Activated naive CD4-positive, alpha-beta T cell treated with Interleukin-2 at 50 U/mL for 16 hours (primary cell): ENCODE data around the gene LRRC42.
"Not testable (repeated sequence)": the region's sequence is repeated elsewhere in the genome, so short reads cannot be mapped to it uniquely, and the experiment has no call there.

Source experiments
- DNase-seq: peaks from one replicate; pipeline ENCODE4 v3.0.0-alpha.2; 2020

The LRRC42 gene

DNA sequence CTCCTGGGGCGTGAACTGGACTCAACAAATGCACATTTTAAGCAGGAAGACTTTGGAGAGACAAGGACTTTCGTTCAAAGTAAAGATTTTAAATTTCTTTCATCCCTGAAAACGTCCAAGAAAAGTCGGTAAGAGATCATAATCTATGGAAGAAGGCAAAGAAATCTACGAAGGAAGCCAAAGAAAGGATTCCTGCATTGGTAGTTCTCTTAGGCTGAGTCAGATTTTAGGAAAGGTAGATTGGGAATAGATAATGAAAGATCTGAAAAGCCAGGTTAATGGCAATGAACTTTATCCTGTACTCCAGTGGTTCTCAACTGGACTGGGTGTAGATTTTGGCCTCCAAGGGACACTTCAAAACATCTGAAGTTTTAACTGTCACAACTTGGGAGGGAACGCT lies 3.1 kb upstream of the LRRC42 start:
- no peak for DNase-seq

DNA sequence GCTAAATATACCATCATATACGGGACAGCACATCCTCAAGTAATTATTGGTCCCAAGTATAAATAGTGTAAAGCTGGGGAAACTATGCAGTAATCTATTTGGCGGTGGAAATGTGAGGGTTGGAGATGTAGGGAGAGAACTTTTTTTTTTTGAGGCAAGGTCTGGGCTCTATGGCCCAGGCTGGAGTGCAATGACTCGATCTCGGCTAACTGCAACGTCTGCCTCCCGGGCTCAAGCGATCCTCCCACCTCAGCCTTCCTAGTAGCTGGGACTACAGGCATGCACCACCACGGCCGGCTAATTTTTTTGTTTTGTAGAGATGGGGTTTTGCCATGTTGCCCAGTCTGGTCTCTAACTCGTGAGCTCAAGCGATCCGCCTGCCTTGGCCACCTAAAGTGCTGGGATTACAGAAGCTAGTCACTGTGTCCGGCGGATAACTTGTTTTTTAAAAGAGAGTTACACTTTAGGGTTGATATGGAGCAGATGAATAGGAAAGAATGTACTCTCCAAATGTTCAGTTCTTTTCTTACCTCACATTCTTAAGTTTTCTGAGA lies 2.6 kb upstream of the LRRC42 start:
- DNase-seq = no peak

DNA sequence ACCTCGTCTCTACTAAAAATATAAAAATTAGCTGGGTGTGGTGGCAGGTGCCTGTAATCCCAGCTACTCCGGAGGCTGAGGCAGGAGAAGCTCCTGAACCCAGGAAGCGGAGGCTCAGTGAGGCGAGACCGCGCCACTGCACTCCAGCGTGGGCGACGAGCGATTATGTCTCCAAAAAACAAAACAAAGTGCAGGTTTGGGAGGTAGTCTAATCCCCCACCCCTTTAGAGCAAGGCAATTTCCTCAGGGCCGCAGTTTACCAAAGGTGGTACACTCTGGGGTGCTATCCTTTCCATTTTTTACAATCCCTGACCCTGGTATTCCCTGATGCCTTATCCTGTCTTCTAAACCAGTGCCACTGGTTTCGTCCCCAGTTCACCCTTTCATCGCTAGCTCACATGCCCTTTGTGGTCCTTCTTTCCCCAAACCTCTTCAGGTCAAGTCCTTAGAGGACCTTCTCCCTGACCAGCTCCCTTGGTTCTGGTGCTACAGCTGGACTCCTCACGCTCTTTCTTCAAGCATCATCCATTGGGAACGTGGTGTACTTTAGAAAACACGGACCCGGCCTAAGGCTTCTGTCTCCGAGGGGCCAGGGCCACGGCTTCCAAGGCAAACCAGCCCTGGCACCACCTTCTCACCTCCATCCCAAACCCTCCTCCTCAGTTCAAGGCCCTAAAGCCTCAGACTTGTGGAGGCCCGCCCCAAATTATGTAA lies 1.5 kb upstream of the LRRC42 start:
- no peak for DNase-seq

DNA sequence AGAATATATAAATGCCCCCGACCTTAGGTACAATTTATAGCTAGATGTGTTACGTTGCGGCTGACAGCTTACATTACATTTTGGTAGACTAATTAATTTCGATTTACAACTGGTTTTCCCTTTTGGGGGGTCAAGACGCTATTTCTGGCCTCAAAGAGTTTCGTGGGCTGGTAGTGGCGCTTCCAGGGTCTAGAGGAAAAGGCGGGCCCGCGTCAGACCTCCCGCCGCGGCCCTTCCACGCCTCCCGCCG lies 1.0 kb upstream of the LRRC42 start:
- DNase-seq = no peak

DNA sequence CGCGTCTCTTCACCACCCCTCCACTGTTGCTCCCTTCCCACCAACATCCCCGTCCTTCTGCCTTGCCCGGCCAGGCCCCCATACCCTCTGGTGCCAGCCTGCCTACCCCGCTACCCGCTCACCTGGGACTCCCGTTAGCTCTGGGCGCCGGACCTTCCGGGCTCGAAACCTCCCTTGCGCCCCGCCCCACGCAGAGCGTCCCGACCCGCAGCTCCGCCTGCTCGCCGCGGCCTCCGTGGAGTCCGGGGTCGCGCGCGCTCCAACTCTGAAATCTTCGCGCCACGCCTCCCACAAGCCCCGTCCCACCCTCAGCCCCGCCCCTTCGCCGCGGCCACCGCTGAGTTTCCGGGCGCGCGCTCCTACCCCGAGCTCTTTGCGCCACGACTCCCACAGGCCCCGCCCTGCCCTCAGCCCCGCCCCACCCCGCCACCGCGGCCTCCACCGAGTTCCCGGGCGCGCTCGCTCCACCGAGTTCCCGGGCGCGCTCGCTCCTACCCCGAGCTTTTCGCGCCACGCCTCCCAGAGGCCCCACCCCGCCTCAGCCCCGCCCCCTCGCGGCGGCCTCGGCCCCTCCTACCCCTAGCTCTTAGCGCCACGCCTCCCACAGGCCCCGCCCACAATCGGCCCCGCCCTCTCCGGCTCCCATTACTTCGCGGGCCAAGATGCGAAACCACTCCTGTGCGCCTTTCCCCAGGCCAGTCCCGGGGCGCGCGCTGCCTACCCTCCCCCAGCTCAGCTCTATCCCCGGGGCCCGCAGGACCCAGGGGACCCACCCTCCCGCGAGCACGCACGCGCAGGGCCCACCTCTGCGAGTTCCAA lies 508 bp upstream of the LRRC42 start, which contains the start of gene IFT25:
Gene IFT25, minus strand, starts transcription at position 267 of the 819 bp plus-strand sequence. CDS start 5,617 bp downstream, outside the sequence.
- DNase-seq = peak; percentile 98

DNA sequence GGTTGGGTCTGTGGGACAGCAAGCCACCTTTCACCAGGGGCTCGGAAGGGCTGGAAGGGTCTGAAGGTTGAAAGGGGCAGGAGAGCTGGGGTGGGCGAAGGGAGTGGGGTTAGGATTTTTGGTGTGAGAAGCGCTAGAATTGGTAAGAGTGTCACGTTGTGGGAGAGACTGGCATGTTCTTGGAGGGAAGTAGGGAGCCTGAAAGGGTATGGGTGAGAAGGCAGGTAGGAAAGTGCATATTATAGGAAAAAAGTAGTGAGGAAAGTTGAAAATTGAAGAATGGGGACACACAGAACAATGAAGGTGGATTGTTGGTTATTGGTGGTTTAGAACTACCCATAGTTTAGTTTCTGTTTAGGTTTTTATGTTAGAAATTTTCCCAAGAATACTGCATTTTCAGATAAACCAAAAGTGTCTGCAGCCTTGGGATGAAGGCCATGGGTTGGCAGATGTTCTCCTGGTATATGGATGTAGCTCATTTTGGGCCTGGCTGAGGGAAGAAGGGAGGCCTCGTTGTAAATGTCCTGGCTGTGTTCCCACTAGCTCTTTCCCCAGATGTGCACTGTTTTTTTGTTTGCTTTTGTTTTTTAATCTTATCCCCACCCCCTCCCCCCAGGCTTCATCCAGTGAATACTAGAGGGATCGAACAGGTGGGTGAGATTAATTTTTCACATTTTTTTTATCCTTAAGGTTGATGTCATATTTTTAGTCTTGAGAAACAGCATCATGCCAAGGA lies 1.2 kb downstream of the LRRC42 start:
- no peak for DNase-seq

DNA sequence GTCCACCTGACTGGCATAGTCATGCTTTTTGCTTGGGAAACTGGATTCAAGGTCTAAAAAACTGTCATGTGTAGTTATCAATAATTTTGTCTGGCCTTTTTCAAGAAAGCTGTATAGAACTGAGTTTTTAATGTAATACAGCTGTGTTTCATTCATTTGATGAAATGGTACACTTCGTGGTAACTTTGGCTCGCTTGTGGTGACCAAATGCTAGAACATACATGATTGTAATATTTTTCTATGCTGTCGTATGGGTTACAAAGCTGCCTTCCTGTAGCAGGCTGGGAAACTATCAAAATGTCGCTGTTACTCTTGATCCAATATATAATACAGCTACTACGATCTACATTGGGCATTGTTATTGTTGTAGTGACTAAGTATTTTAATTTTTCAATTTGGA lies 2.1 kb downstream of the LRRC42 start:
- DNase-seq = no peak

DNA sequence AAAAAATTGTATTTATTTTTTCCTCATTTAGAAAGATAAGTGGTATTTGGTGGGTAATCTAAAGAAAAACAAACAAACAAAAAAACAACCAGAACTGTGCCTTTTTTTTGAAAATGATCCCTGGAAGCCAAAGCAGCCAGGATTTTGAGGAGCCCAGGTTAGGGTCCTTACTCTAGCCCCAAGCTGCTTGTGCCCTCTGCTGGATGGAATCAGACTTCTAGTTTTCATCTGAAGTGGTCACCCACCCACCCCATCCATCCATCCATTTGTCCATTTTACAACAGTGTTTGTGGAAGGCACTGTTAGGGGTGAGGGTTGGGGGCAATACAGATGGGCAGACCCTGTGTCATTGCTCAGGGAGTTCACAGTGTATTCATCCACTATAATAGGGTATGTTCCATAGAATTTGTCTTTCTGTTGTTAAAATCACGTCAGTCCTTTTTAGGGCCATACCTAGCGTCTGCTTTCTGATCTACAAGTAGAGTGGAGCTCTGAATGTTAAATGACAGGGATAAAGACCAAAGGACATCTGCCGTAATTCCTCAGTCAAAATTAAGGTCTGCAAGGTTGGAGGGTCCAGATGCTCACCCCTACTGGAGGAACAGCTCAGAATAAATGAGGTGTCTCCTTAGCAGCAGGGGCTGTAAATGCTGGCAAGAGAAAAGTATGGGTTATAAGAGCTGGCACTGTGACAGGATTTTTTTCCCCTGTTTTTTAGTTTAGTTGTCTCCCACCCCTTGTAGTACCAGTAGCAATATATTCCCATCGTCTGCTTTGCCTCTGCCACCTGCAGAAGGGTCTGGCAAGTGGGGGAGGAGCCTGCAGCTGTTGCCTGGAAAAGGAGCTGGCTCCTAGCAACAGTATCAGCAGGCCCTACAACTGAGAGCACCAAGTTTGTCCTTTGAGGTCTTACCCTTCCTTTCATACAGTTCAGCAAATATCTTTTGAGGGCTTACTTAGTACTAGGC lies 3.2 kb downstream of the LRRC42 start:
- no peak for DNase-seq

DNA sequence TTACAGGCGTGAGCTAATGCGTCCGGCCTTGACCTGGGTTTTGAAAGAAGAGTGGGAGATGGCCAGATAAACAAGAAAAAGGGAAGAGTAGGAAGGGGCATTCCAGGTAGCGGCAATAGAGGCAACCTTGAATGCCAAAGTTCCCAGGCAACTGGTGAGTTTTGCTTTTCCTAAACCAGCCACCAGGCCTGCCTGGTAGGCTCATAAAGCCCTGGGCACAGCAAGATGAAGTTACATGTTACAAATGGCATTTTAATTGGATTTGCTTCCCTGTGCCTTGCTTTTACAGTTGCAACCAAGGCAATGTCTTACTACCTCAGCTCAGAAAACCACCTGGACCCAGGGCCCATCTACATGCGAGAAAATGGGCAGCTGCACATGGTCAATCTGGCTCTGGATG lies 5.5 kb downstream of the LRRC42 start:
- no peak for DNase-seq

DNA sequence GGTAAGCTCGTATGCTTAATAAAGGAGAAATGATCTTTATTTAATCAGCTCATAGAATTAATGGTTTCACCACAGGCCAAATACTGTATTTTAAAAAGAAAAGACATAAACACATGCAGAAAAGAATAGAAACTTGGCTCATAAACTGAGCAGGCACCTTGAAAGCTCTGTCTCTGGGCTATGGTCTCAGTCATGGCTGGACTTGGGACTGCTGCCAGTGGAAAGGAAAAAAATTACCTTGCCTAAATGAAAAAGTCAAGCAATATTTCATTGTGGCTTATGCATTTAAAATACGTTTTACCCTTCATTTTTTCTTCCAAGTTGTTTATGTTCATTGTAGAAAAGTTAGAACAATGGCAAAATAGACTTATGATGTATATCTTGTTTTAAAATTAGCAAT lies 8.0 kb downstream of the LRRC42 start:
- no peak for DNase-seq

DNA sequence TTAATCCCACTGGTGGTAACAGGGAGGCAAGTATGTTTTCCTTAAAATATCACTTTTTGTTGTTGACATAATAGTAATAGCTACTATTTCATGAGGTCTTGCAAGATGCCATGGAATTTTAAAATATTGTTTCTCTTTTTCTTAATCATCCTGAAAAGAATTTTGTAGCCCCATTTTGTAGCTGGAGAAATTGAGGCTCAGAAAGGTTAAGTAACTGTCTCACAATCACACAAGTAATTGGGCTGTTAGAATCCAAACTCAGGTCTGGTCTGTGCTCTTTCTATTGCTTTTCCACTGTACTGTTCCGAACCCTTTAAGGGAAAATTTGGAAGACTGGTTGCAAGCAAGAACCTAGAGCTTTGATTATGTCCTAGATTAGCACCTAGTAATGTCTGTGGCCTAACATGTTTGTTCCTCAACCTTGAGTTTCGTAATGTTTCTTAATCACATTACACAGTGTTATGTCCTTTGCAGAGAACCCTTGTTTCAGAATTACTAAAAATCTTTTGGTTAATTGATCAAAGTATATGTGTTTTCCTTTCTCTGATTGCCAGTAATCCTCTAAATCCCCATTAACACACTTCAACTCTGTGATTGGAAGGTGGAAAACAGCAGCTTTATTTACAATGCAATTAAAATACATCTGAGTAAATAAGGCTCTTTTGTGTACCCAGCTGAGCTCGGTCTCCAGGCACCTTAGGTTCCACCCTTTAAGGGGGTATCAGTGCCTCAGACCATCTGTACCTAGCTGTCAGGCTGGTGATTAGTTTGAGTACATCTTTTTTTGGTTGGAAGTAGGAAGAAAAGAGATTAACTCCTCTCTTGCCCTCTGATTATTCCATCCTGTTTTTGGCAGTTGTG lies 10.4 kb downstream of the LRRC42 start:
- DNase-seq = no peak

DNA sequence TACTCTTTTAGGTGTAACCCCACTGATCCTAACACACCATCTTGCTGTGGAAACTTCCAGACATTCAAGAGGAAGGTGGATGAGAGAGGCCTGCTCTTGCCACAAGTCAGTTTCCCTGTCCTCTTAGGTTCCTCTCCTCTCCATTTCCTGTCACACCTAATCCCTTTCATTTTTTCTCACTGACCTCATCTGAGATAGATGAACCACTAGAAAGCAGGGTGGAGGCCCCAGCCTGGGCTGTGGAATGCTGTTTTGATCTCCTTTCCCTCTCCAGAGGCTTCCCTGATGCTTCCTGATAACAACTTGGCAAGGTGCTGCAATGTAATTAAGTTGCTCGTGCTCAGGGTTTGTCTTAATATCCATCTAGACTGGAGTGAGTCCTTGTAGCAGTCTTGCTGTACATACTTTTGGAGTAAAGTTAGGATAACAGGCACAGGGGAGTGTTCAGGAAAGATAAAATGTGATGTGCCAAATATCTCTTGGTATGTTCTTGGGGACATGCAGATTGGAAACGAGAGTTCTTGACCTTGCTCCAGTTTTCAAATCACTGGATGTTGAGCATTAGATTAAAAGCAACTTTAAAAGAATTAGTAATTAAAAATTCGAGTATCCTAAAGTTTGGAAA lies 11.2 kb downstream of the LRRC42 start:
- no peak for DNase-seq

DNA sequence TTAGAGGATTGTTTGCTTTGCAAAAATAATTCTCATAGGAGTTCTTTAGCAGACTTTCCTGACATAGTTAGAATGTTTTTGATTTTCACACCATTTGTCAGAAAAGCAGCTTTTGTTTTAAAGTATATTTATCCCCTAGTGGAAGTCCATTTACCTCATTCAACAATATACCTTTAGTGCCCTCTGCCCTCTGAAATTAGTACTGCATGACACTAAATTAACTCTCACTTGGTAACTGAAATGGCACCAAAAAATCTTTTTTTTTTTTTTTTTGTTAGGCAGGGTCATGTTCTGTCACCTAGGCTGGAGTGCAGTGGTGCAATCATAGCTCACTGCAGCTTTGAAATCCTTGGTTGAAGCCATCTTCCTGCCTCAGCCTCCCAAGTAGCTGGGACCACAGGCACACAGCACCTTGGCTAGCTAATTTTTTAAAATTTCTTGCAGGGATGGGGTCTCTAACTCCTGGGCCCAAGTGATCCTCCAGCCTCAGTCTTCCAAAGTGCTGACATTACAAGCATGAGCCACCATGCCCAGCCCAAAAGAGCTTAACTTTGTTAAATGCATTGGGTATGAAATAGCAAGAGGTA lies 13.6 kb downstream of the LRRC42 start:
- DNase-seq = no peak

DNA sequence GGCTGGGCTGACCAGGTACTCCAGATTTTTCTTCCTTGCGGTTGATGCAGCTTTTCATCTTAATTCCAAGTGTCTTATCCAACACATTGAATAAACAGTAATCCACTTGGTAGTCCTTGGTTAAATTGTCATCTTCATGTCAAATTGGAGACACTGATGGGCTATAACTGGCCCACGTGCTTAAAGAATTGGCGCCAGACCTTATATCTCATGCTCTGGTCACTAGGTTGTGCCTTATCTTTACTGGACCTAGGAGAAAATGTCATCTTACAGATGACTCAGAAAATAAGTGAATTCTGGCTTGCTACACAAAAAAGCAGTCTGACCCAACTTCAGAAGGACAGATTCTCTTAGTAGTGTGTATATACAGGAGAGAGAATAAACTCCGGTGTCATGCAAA lies 16.2 kb downstream of the LRRC42 start:
- no peak for DNase-seq

DNA sequence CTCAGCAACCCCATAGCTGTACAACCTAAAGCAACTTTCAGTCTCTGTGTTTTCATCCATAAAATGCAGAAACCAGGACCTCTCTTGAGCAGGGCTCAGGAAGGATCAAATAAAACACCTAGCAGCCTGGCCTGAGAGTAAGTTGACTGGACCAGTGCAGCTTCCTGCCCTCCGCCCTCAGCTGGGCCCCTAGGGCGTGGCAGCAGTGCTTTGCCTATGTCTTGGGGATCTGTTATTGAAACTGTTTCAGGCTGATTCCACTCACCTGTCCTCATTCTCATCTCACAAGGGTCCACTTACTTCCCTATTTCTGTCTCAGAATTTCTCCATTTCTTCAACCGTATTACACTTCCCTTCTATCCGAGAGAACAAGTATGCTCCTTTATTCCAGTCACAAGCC lies 17.3 kb downstream of the LRRC42 start:
- no peak for DNase-seq

DNA sequence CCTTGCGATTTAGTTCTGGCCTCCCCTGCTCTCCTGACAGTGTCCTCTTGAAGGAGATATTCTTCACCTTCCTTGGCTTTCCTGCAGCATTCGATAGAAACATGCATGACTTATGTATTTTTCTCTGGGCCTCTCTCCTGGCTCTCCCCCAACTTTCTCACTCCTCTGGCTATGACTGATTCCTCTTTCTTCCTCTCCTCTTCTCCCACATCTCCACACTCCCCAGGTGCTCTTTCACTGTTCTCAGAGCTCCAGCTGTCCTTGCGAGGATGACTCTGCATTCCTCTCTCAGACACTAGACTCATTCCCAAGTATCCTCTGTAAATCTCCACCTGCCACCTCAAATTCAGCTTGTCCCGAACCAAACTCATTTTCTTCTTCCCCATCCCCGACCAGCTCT lies 18.0 kb downstream of the LRRC42 start:
- DNase-seq = no peak

DNA sequence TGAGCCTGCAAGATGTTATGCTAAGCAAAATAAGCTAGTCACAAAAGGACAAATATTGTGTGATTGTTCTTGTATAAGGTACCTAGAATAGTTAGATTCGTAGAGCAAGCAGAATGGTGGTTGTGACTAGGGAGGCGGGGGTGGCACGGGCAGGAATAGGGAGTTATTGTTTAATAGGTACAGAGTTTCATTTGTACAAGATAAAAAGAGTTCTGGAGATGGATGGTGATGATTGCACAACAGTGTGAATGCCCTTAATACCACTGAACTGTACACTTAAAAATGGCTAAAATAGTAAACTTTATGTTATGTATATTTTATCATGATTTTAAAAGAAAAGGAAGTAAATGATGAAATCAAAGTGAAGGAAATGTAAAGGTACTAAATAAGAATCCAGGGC lies 20.6 kb downstream of the LRRC42 start:
- no peak for DNase-seq

DNA sequence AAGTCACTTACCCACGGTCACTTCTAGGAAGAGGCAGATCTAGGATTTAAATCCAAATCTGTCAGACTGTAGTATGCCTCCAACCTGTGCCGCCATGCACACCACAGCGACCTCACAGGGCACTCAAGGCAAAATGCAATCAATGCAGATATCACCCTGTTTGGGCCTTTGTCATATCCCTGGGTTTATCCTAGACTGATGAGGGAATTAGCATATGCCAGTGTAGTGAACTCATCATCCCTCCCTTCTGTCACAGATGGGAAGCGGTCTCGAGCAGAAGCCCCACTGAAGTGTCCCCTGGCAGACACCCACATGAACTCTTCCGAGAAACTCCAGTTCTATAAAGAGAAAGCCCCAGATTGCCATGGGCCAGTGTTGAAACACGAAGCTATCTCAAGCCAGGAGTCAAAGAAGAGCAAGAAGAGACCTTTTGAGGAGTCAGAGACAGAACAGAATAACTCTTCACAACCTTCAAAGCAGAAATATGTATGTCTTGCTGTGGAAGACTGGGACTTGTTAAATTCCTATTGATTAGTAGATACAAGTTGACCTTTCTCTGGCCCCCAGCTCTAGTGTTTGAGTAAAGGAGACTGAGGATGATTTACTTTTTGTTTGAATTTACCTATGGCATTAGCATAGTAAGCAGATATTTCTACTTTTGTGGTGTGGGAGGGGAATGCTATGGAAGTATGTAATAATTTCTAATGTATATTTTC lies 21.4 kb downstream of the LRRC42 start:
- no peak for DNase-seq

DNA sequence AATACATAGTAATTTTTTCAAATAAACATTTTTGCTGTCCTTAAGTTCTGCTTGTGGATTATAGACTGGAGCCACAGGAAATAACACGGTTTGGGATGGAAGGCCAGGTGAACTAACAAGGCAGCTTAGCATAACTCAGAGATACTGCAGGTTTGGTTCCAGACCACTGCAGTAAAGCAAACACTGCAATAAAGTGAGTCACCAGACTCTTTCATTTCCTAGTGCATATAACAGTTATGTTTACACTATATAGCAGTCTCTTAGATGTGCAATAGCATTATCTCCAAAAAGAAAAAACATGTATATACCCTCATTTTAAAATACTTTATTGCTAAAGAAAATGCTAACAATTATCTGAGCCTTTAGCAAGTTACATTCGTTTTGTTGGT lies 22.0 kb downstream of the LRRC42 start:
- DNase-seq = no peak

DNA sequence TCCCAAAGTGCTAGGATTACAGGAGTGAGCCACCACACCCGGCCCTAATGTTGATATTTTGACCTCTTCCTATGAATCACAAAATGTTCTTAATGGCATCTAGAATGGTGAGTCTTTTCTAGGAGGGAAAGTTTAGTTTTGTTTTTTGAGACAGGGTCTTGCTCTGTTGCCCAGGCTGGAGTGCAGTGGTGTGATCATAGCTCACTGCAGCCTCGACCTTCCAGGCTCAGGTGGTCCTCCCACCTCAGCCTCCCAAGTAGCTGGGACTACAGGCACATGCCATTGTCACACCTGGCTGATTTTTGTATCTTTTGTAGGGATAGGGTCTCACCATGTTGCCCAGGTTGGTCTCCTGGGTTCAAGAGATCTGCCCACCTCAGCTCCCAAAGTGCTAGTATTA lies 23.2 kb downstream of the LRRC42 start:
- not testable (repeated sequence) for DNase-seq
